ENCODE data around the gene ANKFY1.
"Not testable (repeated sequence)": the region's sequence is repeated elsewhere in the genome, so short reads cannot be mapped to it uniquely, and the experiment has no call there.

Gene ANKFY1

DNA sequence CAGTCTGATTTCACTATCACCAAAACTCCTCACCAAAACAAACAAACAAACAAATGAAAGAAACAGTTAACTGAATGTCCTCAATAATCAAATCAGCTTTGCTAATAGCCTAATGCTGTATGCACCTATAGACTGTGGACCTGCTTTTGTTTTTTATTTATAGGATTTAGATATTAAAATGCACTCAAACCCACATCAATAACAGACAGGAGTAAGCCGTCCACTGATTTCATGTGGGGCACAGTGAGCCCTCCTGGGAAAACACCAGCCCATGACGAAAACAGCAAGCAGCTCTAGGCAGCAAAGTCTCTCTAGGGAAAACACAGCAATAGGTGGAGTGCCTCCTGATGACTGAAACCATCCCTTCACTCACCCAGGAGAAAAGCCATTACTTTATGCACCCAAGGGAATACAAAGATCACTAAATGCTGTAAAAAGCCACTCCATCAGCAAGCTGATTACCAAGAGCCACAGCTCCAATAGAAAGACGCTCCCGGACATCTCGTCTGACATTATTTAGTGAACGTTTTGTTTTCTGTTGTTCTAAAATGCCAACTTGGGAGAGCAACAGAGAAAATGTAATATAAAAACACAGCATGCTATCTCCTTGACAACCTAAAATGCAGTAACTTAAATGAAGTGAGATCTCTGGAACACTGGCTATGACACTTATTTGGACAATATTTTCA lies 47.8 kb downstream of the ANKFY1 start:
- no peak for DNase-seq

DNA sequence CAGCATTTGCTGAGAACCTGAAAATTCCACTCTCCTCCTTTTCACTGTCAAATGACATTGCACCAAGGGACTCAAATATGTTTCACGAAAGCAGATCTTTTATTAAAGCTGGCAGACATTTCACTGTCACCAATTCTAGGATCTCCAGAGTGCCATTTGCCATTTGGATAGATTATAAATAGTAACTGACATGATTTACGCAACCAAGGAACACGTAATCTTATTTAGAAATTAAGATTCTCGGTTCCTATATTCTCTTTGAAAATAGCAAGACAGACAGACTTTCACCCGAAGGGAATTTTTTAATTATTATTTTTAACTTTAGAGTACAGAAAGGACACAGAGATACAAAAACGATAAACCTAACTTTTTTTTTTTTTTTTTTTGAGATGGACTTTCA lies 49.6 kb downstream of the ANKFY1 start:
- no peak for DNase-seq

GRCh38 chr17:4209611-4210010 lies 54.2 kb downstream of the ANKFY1 start:
- no peak for DNase-seq

- no peak for DNase-seq
These were observed 55.5 kb downstream of the ANKFY1 start for GRCh38 chr17:4208238-4208637.

- DNase-seq = no peak
These were observed 56.8 kb downstream of the ANKFY1 start for GRCh38 chr17:4206962-4207361.

GRCh38 chr17:4205917-4206316 lies 57.9 kb downstream of the ANKFY1 start:
- no peak for DNase-seq

GRCh38 chr17:4204710-4205173 lies 59.0 kb downstream of the ANKFY1 start:
- DNase-seq = no peak

GRCh38 chr17:4204190-4204589 lies 59.6 kb downstream of the ANKFY1 start:
- no peak for DNase-seq

DNA sequence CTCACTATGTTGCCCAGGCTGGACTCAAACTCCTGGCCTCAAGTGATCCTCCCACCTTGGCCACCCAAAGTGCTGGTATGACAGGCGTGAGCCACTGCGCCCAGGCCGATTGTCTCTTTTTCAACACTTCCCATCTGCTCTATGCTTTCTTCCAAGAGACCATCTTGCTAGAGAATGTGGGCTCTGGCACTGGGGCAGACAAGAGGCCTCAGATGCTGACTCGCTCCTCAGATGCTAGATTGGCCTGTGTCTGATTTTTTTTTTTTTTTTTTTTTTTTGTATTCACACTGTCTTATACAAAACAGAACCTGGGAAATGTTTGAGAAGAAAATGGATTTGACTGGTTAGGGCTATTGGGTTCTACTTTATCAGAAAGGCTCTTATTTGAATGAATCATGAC lies 62.6 kb downstream of the ANKFY1 start:
- no peak for DNase-seq

DNA sequence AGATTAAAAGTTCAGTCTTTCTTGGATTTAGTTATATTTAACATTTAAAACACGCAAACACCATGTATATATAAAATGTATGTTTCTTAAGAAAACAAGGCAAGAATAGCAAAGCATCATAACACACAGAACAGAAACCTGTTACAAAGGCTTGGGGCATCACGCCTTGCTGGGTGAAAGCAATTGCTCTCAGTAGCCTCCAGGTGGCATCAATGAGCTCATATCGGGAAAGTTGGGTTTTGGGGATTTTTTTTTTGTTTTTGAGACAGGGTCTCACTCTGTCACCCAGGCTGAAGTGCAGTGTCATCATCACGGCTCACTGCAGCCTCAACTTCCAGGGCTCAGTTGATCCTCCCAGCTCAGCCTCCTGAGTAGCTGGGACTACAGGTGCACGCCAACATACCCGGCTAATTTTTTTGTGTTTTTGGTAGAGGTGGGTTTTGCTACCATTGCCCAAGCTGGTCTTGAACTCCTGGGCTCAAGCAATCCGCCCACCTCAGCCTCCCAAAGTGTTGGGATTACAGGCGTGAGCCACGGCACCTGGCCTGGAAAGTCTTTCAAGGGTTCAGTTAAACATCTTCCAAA lies 63.9 kb downstream of the ANKFY1 start:
- DNase-seq = no peak

- DNase-seq = no peak
These were observed 64.8 kb downstream of the ANKFY1 start for GRCh38 chr17:4198995-4199394.

- DNase-seq = no peak
These were observed 68.5 kb downstream of the ANKFY1 start for GRCh38 chr17:4195306-4195705.

- no peak for DNase-seq
These were observed 69.0 kb downstream of the ANKFY1 start for GRCh38 chr17:4194796-4195195.

DNA sequence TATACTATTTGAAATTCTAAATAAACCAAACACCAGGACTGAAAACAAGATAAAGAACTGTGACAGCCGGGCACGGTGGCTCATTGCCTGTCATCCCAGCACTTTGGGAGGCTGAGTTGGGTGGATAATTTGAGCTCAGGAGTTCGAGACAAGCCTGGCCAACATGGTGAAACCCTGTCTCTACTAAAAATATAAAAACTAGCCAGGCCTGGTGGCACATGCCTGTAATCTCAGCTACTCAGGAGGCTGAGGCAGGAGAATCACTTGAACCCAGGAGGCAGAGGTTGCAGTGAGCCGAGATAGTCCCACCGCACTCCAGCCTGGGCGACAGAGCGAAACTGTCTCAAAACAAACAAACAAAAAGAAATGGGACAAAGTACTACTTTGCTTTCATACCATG lies 73.0 kb downstream of the ANKFY1 start:
- DNase-seq = not testable (repeated sequence)

DNA sequence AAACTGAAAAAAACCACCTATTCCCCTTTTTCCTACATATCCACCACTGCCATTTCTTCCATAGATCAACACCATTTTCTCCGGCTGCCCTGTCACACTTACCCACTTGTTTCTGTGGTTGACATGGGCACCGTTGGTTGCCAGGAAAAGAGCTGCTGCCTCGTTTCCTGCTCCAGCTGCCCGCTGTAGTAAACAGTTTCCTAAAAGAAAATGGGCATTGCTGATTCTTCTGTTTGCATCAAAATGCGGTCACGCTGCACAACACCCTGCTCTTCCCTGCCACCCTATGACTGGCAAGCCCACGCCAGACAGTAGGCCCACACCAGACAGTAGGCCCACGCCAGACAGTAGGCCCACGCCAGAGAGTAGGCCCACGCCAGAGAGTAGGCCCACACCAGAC lies 74.5 kb downstream of the ANKFY1 start:
- no peak for DNase-seq

- DNase-seq = no peak
These were observed 75.7 kb downstream of the ANKFY1 start for GRCh38 chr17:4188076-4188475.

DNA sequence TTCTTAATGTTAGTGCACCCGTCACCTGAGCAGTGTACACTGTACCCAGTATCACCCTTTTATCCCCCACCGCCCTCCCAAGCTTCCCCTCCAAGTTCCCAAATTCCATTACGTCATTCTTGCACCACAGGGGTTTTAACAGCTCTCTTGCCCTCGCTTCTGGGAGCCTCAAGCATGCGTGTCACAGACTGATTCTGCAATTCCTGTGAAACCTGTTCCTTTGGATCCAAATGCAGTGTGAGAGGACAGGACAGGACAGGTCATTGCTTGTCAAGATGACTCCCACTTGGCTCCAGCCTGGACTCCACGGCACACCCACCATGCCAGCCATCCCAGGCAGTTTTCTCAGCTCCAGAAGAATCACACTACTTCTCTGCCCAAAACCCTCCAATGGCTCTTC lies 76.7 kb downstream of the ANKFY1 start:
- no peak for DNase-seq

DNA sequence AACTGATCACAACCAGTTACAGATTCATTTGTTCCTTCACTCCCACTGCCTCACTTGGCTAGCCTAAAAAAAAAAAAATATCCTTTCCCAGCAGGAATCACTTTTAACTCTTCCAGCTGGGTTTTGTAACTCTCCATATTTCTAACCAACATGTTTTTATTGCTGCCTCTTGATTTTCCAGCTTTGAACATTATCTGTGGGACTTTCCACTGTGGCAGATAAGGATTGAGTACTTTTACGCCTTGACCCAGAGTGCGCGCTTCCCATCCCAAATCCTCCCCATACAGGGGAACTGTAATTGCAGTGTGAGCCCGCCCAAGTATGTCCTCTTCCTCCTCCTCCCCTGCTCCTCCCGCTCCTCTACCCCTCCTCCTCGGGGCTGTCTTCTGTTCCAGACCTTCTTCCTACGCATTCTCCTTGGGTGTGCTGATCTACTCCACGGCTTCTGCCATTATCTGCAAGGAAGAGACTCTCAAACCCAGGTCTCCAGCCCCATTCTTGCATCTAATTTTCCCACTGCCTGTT lies 77.4 kb downstream of the ANKFY1 start:
- no peak for DNase-seq

DNA sequence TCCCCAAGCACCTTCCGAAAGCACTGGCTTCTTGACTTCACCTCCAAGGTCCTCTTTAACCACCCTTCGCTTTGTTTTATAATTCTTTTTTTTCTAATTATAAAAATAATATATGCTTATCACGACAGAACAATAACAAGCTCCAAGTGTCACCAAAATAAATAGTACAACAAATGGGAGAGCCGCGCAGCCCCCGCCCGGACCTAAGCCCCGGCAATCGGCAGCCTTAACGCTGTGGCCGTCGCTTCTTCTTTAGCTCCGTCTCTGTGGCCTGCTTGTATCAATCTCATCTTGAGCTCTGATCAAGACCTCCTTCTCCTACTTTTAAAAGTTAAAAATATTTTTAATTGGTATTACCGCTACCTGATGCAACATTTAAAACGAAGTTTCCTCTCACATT lies 78.1 kb downstream of the ANKFY1 start:
- no peak for DNase-seq

DNA sequence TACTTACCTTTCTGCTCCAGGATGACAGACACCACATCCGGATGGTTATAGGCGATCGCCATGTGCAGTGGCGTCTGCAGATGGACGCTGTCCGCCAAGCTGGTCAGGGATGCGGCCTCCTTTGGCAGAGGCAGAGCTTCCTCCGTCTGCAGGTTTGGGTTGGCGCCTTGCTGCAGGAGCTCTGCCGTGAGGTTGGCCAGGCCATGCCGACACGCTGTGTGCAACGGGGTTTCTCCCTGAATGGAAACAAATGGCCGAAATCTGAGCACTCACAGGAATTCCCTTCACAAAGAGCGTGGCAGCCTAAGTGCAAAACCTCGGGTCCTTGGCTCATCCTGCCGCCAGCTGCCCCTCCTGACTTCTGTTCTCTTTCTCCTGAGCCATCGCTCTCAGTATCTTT lies 79.0 kb downstream of the ANKFY1 start:
- DNase-seq = no peak

- DNase-seq = no peak
These were observed 81.7 kb downstream of the ANKFY1 start for GRCh38 chr17:4182043-4182442.

DNA sequence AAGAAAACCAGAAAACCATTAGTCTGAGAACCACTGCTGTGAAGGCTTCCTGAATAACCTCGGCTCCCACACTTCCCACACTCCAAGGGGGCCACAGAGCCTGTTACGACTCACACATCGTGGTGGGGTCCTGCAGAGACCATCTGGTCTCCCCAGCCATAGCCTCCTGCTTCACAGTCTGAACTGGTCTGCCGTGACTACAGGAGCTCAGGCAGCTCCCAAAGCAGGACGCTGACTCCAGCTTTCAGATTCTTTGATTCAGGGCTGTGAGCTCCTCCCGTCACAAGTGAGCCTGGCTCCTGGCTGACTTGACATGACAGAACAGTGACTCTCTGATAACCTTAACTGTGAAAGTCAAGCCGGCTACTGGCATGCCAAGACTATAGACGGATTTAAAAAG lies 83.0 kb downstream of the ANKFY1 start:
- no peak for DNase-seq

- DNase-seq = no peak
These were observed 84.7 kb downstream of the ANKFY1 start for GRCh38 chr17:4179071-4179470.

GRCh38 chr17:4178651-4179050 lies 85.1 kb downstream of the ANKFY1 start:
- DNase-seq = no peak

- no peak for DNase-seq
These were observed 86.0 kb downstream of the ANKFY1 start for GRCh38 chr17:4177806-4178205.
